Hematopoietic multipotent progenitor cell treated with erythropoietin and hydrocortisone succinate and interleukin-3 and kit ligand, for 6 days (in vitro differentiated cells): ENCODE data around the gene RPS27L.

Experiments
- DNase-seq: peaks from one replicate; pipeline ENCODE4 v3.0.0-alpha.2; 2015

Gene RPS27L

DNA sequence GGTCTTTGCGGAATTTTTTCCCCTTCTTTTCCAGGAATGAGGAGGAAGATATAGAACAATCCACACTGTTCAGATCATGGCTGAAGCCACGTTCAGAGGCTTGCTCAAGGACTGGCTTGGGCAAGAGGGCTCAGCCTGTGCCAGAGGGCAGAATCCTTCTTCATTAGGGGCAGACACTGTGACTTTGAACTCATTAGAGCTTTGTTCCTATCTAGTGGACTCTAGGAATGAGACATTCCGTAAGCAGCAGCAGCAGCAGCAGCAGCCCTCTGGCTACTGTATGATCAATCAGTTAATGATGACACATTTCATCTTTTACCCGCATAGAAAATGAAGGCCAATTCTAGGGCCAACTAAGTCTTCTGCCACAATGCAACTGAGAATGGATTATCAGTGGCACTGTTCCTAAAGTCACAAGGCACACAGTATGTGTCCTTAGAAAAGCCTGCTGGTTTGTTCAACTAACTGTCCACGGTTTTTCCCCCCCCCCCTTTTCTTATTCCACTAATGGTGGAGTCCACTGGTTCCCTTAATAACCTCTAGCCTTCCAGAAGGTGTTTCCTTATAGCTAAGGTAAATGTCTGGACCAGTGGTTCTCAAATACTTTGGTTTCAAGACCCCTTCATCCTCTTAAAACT lies 30.4 kb upstream of the RPS27L start:
- DNase-seq, result no peak

DNA sequence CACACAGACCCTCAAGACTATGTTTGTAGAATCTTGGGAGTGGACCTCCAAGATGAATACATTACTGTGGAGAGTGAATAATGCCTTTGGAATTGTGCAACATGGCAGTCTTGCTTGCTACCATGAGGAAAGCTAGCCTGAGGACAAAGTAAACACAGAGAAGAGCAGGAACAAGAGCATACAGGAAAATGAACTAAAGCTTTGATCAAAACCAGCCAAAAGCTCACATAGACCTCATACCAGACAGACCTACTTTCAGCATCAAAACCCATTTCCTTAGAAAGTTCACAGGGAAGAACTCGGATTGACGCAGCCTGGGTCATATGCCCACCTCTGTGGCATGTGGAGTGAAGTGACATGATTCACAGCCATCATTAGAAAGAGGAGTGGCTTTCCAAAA lies 28.8 kb upstream of the RPS27L start:
- no peak for DNase-seq

DNA sequence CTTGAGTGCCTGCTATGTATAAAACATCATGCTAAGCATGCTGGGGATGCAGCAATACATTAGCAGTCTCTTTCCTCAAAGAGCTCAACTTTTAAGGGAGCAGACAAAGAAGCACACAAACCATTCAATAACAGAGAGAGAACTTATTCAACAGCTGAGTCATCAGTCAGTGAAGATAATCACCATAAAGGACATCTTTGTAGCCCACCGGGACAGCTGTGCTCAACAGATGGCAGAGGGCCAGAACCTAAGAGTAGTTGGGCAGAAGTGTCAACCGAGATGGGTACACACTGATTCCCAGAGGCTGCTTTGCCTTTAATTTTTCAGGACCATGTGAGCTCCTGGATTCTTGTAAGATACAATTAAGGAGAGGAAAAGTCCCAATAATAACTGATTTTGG lies 27.9 kb upstream of the RPS27L start:
- peak; percentile 53 for DNase-seq

DNA sequence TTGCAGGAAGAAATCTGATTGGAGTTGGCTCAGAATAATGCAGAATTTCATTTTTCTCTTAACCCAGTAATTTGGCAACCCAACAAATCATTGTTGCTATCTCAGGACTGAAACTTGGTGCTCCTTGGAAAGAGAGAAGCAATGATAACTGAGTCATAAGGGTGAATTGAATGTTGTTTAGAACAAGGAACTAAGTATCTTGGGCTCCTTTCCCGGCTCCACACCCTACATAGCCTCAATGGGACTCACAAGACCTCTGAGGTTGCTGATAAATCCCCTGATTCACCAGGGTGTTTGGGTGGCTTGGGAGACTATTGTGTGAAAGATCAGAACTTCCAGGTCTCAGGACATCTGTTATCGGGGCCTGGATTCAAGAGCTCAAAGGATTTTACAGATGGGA lies 24.4 kb upstream of the RPS27L start:
- no peak for DNase-seq

DNA sequence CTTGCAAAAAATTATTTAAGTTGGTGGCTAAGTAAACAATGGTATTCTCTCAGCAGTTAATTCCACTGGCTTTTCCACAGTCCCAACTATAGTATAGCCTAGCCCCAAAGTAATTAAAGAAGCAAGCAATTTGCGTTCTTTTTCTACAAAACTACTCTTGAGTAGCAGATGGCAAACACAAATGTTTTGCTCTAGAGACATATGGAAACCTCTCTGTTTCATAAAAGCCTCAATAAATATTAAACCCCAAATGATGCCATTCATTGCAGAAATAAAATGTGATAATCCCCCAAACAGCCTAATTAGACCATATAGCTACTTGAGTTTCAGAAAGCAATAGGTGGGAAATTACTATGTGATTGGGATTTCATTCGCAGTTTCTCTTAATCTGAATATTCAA lies 23.5 kb upstream of the RPS27L start:
- no peak for DNase-seq

DNA sequence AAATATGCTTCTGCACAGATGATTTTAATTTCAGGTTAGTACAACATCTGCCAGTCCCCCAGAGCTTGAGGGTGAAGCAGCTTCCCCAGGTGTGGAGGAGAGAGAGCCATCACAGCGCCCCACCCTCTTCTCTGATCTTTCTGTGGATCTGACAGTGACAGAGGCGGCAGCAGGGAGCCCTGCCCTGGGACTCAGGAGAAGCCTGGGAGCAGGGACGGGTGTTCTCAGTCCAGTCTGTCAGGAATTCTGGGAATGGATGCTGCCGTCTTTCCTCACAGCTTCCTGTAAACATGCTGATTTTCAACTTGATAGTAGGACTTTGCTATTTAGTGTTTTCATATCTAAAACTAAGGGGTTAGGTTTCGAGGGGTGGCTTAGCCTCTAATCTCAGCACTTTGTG lies 20.8 kb upstream of the RPS27L start:
- DNase-seq, result no peak

DNA sequence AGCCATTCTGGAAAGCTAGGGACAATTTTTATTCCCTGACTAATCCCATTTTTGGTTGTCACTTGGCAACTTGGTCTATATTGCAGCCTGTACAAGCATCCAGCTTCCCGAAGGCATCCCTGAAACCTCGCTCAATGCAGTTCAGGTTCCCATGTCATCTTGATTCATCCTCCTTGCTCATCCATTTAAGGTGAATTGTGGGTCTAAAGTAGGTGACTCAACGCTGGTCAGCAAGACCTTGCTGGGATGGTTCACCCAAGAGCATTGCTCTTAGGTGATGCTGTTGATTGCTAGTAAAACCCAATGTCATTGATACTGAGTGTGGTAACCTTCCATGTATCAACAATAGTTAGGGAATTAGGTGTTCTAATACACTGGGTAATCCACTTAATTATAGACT lies 19.0 kb upstream of the RPS27L start:
- no peak for DNase-seq

DNA sequence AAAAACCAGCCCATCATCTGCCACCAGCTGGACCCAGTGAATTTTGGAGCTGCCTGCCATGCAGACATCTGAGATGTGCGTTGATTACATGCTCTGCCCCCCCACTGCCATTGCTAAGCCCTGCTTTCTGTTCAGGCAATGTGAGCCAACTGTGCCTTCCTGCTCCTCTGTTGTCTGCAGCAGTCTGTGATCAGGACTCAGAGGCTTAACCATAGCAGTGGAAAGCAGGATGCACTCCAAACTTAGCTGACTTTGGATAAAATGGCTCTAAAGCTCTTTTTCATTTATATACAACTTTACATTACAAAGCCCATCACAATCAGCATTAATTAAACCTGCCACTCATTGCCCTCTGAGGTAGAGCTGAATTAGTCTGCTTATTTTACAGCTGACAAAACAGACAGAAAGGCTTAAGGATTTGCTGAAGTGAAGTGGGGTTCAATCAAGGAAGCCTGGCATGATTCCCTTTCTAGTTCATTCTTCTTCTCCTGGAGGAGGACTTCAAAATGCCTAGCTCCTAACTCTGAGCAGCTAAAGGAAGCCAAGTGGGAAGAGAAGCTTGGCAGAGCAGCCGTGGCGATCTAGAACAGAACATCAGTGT lies 15.7 kb upstream of the RPS27L start:
- DNase-seq, result no peak

DNA sequence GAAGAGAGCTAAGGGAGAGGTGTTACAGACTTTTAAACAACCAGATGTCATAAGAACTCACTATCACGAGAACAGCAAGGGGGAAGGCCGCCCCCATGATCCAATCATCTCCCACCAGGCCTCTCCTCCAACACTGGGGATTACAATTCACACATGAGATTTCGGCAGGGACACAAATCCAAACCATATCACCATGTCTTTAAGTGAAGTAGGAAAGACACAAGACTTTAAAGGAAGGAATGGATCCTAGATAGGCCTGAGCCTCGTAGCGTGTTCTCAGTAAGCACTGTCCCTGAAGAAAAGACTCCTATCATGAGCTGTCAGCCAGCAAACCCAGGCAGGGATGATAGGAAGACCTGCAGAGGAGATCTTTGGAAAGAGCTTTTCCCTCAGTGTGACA lies 15.1 kb upstream of the RPS27L start:
- DNase-seq, result no peak

DNA sequence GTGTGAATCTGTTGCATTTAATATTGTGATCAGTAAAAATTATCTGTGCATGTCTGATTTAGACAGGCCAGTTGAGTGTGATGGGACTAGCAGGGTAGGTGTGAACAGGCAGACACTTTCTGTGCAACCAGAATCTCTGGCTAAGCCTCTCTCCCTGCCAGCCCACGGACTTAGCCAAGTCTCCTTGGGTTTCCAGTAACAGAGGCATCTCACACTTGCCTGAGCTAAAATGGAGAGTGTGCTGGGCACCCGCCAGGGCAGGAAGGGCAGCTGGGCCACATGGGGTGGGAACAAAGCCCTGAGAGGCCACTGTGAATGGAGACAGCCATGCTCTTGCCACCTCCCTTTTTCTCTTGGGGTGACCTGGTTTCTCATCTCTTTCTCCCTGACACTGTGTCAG lies 12.5 kb upstream of the RPS27L start:
- no peak for DNase-seq

DNA sequence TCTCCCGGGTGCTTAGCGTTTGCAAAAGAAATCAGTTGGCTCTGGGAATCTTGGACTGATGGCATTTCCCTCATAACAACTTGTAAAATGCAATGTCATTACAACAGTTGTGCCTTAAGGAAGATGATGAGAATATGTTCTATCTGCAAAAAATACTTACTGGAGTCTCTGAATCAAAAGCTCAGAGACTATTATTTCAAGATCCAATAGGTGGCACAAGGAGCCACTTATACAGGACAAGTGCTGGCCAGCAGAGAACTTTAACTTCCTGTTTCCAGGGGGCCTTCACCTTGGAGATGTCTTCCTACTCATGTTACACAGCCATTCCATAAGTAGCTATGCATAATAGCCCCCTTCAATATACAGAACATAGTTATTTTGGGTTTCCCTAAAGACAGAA lies 8.9 kb upstream of the RPS27L start:
- peak; percentile 74 for DNase-seq

DNA sequence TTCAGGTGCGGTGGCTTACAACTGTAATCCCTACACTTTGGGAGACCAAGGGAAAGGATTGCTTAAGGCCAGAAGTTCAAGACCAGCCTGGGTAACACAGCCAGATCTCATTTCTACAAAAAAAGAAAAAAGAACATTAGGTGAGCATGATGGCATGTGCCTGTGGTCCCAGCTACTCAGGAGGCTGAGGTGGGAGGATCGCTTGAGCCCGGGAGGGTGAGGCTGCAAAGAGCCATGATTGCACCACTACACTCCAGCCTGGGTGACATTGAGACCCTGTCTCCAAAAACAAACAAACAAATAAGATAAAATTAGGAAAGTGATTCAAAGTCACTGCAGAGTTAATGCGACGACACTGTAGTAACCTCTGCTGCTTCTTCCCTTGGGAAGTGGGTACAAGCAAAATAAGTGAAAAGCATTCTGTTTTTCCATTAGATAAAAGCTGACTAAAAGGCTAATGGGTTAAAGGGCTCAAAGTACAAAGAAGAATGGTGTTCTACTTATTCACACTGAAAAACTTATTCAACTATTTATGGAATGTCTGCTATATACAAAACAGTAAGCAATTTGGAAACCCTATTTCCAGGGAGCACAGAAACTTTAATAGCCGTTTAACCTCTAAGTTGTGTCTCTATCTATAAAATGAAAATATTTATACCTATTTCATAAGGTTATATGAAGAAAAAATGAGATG lies 8.0 kb upstream of the RPS27L start:
- DNase-seq, result no peak

DNA sequence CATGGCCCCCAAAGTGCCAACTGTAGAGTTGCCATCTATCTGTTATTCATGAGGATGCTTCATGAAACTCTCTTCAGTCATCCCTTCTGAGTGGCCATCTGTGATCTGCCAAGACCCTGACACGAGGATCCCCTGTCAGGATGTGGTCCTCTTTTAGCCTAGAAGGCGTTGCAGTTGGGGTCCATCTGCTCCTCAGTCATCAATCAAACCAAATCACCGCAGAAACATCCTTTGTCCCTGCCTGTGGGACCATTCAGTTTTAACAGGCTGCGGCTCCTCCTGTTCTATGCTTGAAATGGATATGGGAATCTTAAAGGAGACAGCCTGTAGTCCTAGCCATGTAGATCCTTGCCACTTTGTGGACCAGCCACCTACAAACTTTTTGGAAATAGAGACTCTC lies 5.9 kb upstream of the RPS27L start:
- no peak for DNase-seq

DNA sequence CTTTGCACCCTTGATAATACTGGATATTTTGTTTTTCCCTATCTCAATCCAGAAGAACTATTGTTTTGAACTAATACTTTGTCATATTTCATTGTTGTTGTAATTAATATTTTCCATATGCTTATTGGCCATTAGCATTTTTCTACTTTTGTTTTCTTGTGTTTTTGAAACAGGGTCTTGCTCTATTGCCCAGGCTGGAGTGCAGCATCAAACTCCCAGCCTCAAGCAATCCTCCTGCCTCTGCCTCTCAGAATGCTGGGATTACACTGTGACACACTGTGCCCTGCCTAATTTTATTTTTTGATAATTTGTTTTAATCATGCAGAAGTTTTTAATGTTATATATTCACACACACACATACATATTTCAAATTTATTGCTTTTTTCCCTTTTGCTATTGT lies 3.4 kb upstream of the RPS27L start:
- DNase-seq, result no peak

DNA sequence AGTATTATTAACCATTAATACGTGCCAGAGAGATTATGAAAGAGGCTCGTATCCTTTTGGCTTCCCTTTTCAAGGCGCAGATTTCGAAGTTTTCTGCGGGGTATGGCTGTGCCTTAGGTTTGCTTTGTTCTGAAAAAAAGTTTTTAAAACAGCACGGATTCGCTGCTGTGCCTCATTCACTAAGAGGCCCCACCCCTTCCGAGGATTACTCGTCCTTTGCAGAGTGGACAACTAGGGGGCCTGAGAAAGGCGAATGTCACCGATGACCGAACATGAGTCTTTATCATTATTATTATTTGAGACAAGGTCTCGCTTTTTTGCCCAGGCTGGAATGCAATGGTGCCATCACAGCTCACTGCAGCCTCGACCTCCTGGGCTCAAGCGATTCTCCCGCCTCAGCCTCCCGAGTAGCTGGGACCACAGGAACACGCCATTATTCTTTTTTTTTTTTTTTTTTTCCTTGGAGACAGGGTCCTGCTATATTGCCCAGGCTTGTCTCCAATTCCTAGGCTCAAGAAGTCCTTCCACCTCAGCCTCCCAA lies 684 bp upstream of the RPS27L start:
- DNase-seq, result peak; percentile 83

DNA sequence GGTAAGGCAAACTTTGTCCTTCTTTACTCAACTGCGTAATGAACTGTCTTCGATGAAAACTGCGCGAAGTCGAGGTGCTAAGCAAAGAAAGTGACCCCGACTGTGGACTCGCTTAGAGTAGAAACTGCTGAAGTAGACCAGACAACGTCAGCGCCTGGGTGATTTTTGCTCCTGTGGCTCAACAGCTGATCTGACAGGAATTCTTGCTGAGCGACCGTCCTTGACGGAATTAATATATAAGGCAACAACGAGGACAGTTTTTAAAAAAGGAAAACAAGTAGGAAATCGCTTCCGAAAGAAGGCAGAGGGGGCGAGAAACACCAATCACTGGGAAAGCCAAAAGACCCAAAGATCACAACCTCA lies 541 bp downstream of the RPS27L start:
- DNase-seq, result peak; percentile 55

DNA sequence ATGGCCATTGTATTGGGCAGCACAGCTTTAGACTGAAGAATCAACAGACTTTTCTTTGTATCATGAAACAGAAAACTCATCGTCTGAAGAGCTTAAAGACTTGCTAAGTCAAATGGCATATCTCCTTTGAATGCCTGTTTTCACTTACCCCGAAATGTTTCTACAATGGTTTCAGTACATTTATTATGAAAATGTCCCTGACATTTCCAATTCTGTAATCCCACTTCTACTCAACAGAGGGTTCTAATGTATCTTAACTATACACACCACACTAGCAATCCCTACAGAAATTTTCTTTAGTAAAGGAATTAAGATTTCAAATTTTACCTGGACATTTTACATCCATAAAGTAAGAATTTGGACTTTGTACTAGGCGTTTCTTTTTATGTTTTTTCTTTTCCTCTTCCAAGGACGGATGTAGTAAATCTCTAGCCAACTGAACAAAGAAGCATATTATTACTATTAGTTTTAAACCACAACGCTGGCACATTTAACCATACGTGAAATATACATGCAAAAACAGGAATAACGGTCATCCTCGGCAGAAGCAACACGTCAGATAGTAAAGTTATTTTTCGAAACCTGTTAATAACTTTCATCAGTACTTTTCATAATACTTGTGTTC lies 1.1 kb downstream of the RPS27L start:
- peak; percentile 33 for DNase-seq

DNA sequence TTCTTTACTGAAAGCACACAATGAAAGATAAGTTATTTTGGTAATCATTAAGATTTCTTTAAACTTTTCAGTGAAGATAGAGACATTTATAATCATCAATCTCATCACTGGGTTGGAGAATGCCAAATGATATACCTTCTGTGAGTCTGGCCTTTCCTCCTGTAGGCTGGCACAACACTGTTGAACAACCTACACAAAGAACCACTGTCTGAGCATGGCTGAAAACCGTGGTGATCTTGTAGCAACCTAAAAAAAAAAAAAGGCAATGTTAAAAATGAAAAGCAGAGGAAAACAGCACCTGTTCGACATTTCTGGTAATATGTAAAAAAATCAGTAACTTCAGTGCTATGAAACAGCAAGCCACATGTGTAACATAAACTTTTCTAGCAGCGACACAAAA lies 1.8 kb downstream of the RPS27L start:
- DNase-seq, result no peak

DNA sequence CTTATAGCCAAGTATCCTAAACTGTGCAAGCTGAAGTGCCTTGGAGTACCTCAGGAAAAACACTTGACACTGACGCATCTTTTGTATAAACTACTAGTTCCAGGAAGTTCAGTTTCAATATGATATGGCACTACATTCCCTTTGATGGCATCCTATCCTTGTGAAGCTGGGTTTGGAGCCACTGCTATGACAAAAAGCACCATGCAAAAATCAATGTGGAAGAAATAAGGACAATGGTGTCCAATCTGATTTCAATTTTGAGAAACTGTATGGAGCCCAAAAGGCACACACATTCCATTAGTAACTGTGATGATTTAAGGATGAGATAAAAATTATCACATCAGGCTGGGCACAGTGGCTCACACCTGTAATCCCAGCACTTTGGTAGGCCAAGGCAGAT lies 5.6 kb downstream of the RPS27L start:
- no peak for DNase-seq

DNA sequence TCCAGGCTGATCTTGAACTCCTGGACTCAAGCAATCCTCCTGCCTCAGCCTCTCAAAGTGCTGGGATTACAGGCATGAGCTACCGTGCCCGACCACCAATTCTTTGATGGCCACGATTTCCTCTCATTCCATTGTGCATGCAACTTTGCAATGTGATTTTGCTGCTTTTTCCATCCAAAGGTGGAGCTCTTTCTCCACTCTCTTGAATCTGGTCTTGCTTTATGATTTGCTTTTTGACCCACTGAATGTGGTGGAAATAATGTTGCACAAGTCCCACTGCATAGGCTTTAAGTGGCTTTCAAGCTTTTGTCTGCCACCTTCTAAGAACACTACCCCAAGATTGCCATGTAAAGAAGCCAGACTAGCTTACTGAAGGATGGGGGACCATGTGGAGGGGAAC lies 10.6 kb downstream of the RPS27L start:
- peak; percentile 14 for DNase-seq

DNA sequence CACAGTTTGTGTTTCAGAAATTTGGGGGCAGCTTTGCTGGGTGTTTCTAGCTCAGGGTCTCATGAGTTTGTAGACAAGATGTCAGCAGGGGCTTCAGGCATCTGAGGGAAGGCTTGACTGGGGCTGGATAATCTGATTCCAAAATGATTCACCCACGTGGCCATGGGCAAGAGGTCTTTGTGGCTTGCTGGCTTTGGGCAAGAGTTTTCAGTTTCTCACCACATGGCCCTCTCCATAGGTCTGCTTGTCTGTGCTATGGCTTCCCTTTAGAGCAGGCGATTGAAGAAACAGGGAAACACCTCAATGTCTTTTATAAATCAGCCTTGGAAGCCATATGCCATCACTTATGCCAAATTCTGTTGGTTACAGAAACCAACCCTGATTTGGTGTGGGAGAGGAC lies 11.9 kb downstream of the RPS27L start:
- no peak for DNase-seq

DNA sequence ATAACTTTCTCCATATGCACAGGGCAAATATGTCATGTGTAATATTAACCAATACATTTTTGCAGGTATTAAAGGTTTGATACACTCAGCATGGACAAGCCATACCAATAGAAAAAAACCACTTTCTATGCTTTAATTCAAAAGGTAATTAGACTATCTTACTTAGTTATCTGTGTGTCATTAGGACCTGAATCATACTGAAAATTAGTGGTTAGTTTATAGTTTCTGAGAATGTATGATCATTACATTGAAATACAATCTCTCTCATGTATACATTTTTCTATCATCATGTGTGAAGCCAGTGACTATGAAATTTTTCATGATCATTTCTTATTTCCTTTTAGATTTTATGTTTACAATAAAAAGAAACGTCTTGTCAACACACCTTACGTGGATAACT lies 16.3 kb downstream of the RPS27L start:
- DNase-seq, result no peak

DNA sequence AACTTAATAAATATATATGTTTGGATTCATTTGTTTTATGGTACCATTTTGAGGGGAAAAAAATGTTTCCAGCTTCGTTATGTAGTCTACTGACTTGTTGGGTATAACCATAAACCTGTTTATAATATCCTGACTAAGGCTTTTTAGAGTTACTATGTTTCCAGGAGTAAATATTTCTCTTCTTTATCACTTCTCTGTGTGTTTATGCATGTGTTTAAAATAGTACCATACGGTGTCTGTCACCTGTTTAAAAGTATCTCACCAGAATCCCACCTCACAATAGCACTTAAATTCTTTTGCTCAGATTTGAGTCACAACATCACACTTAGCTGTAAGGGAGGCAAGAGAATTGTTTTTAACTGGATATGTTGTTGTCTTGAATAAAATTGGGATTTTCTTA lies 20.5 kb downstream of the RPS27L start:
- no peak for DNase-seq

DNA sequence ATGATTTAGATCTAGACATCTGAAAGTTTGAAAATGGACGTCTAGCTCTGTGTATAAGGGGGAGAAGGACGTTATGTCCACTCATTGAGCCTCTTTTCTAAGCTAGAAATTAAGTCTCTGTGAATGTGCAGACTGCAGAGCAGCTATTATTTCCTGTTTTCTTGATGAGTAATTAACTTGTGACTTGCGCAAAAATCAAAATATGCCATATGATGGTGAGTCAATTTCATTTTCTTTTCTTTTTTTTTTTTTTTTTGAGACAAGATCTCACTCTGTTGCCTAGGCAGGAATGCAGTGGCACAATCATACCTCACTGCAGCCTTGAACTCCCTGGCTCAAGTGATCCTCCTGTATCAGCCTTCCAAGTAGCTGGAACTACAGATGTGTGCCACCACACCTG lies 21.5 kb downstream of the RPS27L start:
- peak; percentile 53 for DNase-seq
